SK-N-SH (cell line): ENCODE results near the gene ERC2. TPM values are rescaled to one million over a fixed set of nuclear protein-coding genes. Genes with fewer than 3 reads are reported as not detected.

Source experiments
- CTCF ChIA-PET: fragments of 300-600, 350-600 bp; formaldehyde crosslinking; extraction: SDS; loops from one replicate; lab custom pipeline; 2021; lab: Yijun Ruan, JAX
- POLR2A ChIA-PET: fragments of 350-600 bp; sonication (Branson Sonifier 250); formaldehyde crosslinking; extraction: SDS; loops from one replicate; lab custom pipeline; 2020; ENCODE audit warnings: antibody characterized with exemption, inconsistent platforms; lab: Yijun Ruan, JAX
- DNase-seq: peaks from one replicate; pipeline ENCODE4 v3.0.0; 2012
- H2AFZ ChIP-seq: fragments of 200-600 bp; sonication (generic); 2 replicates; pipeline ENCODE4 v1.8.1; 2016; ENCODE audit warnings: antibody characterized with exemption, mild to moderate bottlenecking, low read depth
- H3F3A ChIP-seq: fragments of 200-600 bp; sonication (generic); replicated peaks from 2 replicates; pipeline ENCODE3; 2016; ENCODE audit warnings: antibody characterized with exemption, mild to moderate bottlenecking; ENCODE audit not compliant: insufficient read depth
- H3K27ac ChIP-seq, 2 experiments: fragments of 200-500 bp in 1 of 2; fragments of 200-600 bp in 1 of 2; sonication (Bioruptor generic) in 1 of 2; sonication (generic), shearing (Covaris generic) in 1 of 2; 2 replicates each; pipeline versions ENCODE4 v1.5.1 to v1.6.1; 2014 to 2016; ENCODE audit warnings: low read depth in 2 of 2, inconsistent platforms in 1 of 2, low read length in 1 of 2, mild to moderate bottlenecking in 1 of 2, mixed read lengths in 1 of 2
- H3K27me3 ChIP-seq: fragments of 200-600 bp; sonication (generic), shearing (Covaris generic); 2 replicates; pipeline ENCODE4 v1.6.1; 2016; ENCODE audit warnings: mixed run types; ENCODE audit not compliant: insufficient read depth
- H3K36me3 ChIP-seq, 2 experiments: fragments of 200-500 bp in 1 of 2; fragments of 200-600 bp in 1 of 2; sonication (Bioruptor generic) in 1 of 2; sonication (generic) in 1 of 2; replicated peaks in 1 of 2; 2 replicates each; pipeline versions ENCODE3 to v1.5.1; 2014 to 2016; ENCODE audit warnings: low read length in 1 of 2, mild to moderate bottlenecking in 1 of 2; ENCODE audit not compliant: insufficient read depth in 2 of 2, control insufficient read depth in 1 of 2
- H3K4me1 ChIP-seq, 2 experiments: fragments of 200-500 bp in 1 of 2; fragments of 200-600 bp in 1 of 2; sonication (Bioruptor generic) in 1 of 2; sonication (generic), shearing (Covaris generic) in 1 of 2; 2 replicates each; pipeline versions ENCODE4 v1.5.1 to v1.6.1; 2014 to 2016; ENCODE audit warnings: low read depth in 1 of 2, low read length in 1 of 2, mixed run types in 1 of 2; ENCODE audit not compliant: insufficient read depth in 2 of 2, control insufficient read depth in 1 of 2
- H3K4me2 ChIP-seq: fragments of 200-600 bp; sonication (generic), shearing (Covaris generic); 2 replicates; pipeline ENCODE4 v1.6.1; 2017; ENCODE audit warnings: mixed run types
- H3K4me3 ChIP-seq, 2 experiments: fragments of 200-500 bp in 1 of 2; fragments of 200-600 bp in 1 of 2; sonication (Bioruptor generic) in 1 of 2; sonication (generic), shearing (Covaris generic) in 1 of 2; 2 replicates each; pipeline versions ENCODE4 v1.5.1 to v1.8.1; 2014 to 2016; ENCODE audit warnings: low read depth in 2 of 2, inconsistent platforms in 1 of 2, low read length in 1 of 2, mild to moderate bottlenecking in 1 of 2, mixed read lengths in 1 of 2, moderate library complexity in 1 of 2
- H3K79me2 ChIP-seq: fragments of 200-600 bp; sonication (generic); 2 replicates; pipeline ENCODE4 v1.8.1; 2017; ENCODE audit warnings: mild to moderate bottlenecking; ENCODE audit not compliant: insufficient read depth
- H3K9ac ChIP-seq: fragments of 200-600 bp; sonication (generic); 2 replicates; pipeline ENCODE4 v1.6.1; 2017; ENCODE audit warnings: mixed run types
- H3K9me2 ChIP-seq: fragments of 200-600 bp; sonication (generic); 2 replicates; pipeline ENCODE4 v1.6.1; 2017; ENCODE audit warnings: mixed run types
- H3K9me3 ChIP-seq: fragments of 200-600 bp; sonication (generic); 2 replicates; pipeline ENCODE4 v1.6.1; 2017; ENCODE audit warnings: mixed run types, mild to moderate bottlenecking, moderate library complexity
- H4K20me1 ChIP-seq: fragments of 200-600 bp; sonication (generic); 2 replicates; pipeline ENCODE4 v1.6.1; 2017; ENCODE audit warnings: mild to moderate bottlenecking, mixed run types; ENCODE audit not compliant: insufficient read depth
- CHD2 ChIP-seq: fragments of 150-350 bp; IDR thresholded peaks from 2 replicates; pipeline ENCODE4 v1.6.1; 2018; ENCODE audit warnings: low read length; ENCODE audit not compliant: partially characterized antibody
- EP300 ChIP-seq, 2 experiments: IDR thresholded peaks; 2 replicates each; pipeline versions ENCODE4 v1.4.0 to v1.6.1; 2012; ENCODE audit warnings: borderline replicate concordance in 1 of 2, low read depth in 1 of 2, low read length in 1 of 2
- FOXM1 ChIP-seq: IDR thresholded peaks from 2 replicates; pipeline ENCODE4 v1.4.0; 2012; ENCODE audit warnings: low read depth, mild to moderate bottlenecking
- GABPA ChIP-seq: IDR thresholded peaks from 2 replicates; pipeline ENCODE4 v1.4.0; 2012; ENCODE audit warnings: low read depth, mild to moderate bottlenecking
- POLR2AphosphoS5 ChIP-seq: IDR thresholded peaks from 2 replicates; pipeline ENCODE4 v1.6.1; 2012; ENCODE audit warnings: low read depth, low read length
- RFX5 ChIP-seq: IDR thresholded peaks from 2 replicates; pipeline ENCODE4 v1.6.1; 2012; ENCODE audit warnings: mild to moderate bottlenecking, improper control_type of control experiment, low read length
- TCF12 ChIP-seq: IDR thresholded peaks from 2 replicates; pipeline ENCODE4 v1.4.0; 2012
- WGBS: methylation state at CpG from one replicate; pipeline ENCODE4 v1.1.6; 2017; ENCODE audit warnings: low lambda C conversion rate; 5-methylcytosine and 5-hydroxymethylcytosine counted together
- polyA plus RNA-seq, 3 experiments: library from polyadenylated mRNA; depleted of rRNA; stranded (reverse); fragments of >200 nt; gene quantifications; 2 replicates each; pipeline ENCODE4 v1.2.3, GENCODE V29; 2012
- TF ChIP-seq, protein P1 (sequence below): IDR thresholded peaks from 2 replicates; pipeline ENCODE4 v1.4.0; 2012; ENCODE audit warnings: low read depth
- TF ChIP-seq, protein P2 (sequence below): fragments of 150-350 bp; IDR thresholded peaks from 2 replicates; pipeline ENCODE4 v1.6.1; 2016; ENCODE audit warnings: mild to moderate bottlenecking, low read depth, low read length
- TF ChIP-seq, protein P3 (sequence below): IDR thresholded peaks from 2 replicates; pipeline ENCODE4 v1.6.1; 2012; ENCODE audit warnings: mild to moderate bottlenecking, low read depth, low read length, moderate library complexity

The ERC2 gene
- polyA plus RNA-seq, 1 of the 3 experiments (the other 2 are of a cell fraction), result 1.6 TPM

DNA sequence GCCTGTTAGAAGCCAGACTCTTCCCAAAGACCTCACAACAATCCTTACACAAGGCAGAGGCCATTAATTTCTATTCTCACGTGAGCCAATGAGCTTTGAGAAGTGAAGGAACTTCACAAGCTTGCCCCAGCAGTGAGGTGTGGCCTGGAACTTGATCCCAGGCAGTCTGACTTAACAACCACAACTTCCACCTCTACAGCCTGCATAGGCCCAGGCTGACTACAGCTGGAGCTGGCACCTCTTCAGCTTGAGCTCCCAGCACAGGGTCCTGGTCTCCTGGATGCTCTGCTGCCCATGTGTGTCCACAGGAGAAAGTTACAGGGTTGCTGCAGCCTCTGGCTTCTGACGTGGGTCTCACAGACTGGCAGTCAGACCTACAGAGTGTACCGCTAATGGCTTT, 111.0 kb downstream of the ERC2 start:
- CTCF ChIA-PET, result interaction anchor here (1.5 to 3.1 kb wide), 2 partner anchors 10 to 17 kb away, joined by 8 to 21 read pairs; no protein-coding TSS in a partner anchor
- WGBS, result 47% methylated on average over 3 of the region's 3 CpGs

DNA sequence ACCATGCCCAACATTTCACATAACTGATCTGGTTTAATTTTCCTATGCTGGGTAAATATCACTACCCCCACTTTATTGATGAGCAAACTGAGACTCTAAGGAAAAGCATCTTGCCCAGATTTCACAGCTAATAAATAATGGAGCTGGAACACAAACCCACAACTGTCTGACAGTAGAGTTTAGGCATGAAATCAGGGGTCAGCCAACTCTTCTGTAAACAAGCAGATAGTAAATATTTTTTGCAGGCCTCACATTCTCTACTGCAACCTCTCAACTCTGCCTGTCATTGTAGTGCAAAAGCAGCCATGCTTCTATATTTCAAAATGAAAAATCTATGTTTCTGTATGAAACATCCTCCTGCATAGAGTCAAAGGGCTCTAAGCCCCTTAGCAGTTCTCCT, 111.5 kb downstream of the ERC2 start:
- H3K9ac ChIP-seq, result no peak overlapping the region
- no peaks in the 10 kb centered on the region for H3K9me2 ChIP-seq
- no peak for TF ChIP-seq EP300 (IDR thresholded peaks at IDR 0.05; ENCODE audit: borderline replicate concordance in 1 of 2, low read depth in 1 of 2, low read length in 1 of 2)
- TF ChIP-seq FOXM1, result no peak
- no peaks in the 10 kb centered on the region for H3K27me3 ChIP-seq
- no peak overlapping the region for H2AFZ ChIP-seq
- H4K20me1 ChIP-seq, result no peaks in the 10 kb centered on the region
- no peaks in the 10 kb centered on the region for H3K4me1 ChIP-seq
- no peaks in the 10 kb centered on the region for H3K36me3 ChIP-seq
- CTCF ChIA-PET, result interaction anchor here (0.6 to 3.1 kb wide), 5 partner anchors 10 to 111 kb away, joined by 3 to 21 read pairs (median 4); no protein-coding TSS in a partner anchor
- H3K9me3 ChIP-seq, result no peaks in the 10 kb centered on the region
- no peak for DNase-seq
- H3K27ac ChIP-seq, result no peak overlapping the region
- no peak overlapping the region for H3K4me3 ChIP-seq
- no peak overlapping the region for H3K4me2 ChIP-seq
- H3F3A ChIP-seq, result no peaks in the 10 kb centered on the region
- POLR2A ChIA-PET, result no interaction called here
- H3K79me2 ChIP-seq, result no peaks in the 10 kb centered on the region

More for the DNA sequence above, 111.0 kb downstream of the ERC2 start:
- no peaks in the 10 kb centered on the region for H3K36me3 ChIP-seq
- H3K27me3 ChIP-seq, result no peaks in the 10 kb centered on the region
- H4K20me1 ChIP-seq, result no peaks in the 10 kb centered on the region
- no peak overlapping the region for H3K27ac ChIP-seq
- H3K9ac ChIP-seq, result no peak overlapping the region
- POLR2A ChIA-PET, result no interaction called here
- no peaks in the 10 kb centered on the region for H3K9me3 ChIP-seq
- H2AFZ ChIP-seq, result no peak overlapping the region
- H3K4me3 ChIP-seq, result no peak overlapping the region
- no peaks in the 10 kb centered on the region for H3F3A ChIP-seq
- H3K4me1 ChIP-seq, result no peaks in the 10 kb centered on the region
- no peak overlapping the region for H3K4me2 ChIP-seq
- H3K79me2 ChIP-seq, result no peaks in the 10 kb centered on the region
- DNase-seq, result no peak
- TF ChIP-seq, protein P1, sequence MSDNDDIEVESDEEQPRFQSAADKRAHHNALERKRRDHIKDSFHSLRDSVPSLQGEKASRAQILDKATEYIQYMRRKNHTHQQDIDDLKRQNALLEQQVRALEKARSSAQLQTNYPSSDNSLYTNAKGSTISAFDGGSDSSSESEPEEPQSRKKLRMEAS, result no peak
- TF ChIP-seq RFX5 (no peak), POLR2AphosphoS5 (no peak), CHD2 (no peak), TCF12 (no peak), GABPA (no peak)
- TF ChIP-seq, protein P2, sequence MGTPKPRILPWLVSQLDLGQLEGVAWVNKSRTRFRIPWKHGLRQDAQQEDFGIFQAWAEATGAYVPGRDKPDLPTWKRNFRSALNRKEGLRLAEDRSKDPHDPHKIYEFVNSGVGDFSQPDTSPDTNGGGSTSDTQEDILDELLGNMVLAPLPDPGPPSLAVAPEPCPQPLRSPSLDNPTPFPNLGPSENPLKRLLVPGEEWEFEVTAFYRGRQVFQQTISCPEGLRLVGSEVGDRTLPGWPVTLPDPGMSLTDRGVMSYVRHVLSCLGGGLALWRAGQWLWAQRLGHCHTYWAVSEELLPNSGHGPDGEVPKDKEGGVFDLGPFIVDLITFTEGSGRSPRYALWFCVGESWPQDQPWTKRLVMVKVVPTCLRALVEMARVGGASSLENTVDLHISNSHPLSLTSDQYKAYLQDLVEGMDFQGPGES, result no peak
- TF ChIP-seq, protein P3, sequence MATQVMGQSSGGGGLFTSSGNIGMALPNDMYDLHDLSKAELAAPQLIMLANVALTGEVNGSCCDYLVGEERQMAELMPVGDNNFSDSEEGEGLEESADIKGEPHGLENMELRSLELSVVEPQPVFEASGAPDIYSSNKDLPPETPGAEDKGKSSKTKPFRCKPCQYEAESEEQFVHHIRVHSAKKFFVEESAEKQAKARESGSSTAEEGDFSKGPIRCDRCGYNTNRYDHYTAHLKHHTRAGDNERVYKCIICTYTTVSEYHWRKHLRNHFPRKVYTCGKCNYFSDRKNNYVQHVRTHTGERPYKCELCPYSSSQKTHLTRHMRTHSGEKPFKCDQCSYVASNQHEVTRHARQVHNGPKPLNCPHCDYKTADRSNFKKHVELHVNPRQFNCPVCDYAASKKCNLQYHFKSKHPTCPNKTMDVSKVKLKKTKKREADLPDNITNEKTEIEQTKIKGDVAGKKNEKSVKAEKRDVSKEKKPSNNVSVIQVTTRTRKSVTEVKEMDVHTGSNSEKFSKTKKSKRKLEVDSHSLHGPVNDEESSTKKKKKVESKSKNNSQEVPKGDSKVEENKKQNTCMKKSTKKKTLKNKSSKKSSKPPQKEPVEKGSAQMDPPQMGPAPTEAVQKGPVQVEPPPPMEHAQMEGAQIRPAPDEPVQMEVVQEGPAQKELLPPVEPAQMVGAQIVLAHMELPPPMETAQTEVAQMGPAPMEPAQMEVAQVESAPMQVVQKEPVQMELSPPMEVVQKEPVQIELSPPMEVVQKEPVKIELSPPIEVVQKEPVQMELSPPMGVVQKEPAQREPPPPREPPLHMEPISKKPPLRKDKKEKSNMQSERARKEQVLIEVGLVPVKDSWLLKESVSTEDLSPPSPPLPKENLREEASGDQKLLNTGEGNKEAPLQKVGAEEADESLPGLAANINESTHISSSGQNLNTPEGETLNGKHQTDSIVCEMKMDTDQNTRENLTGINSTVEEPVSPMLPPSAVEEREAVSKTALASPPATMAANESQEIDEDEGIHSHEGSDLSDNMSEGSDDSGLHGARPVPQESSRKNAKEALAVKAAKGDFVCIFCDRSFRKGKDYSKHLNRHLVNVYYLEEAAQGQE, result no peak
- H3K9me2 ChIP-seq, result no peaks in the 10 kb centered on the region
